NCI-H524 treated with DMSO at 0.1 percent for 48 hours (cell line): ENCODE data around the gene MYBL2.
A peak's percentile ranks its signal among the peaks of the same experiment; 100 is the strongest.

Source experiments
- DNase-seq: peaks from one replicate; lab custom pipeline; 2025; lab: John Stamatoyannopoulos, UW

The MYBL2 gene

DNA sequence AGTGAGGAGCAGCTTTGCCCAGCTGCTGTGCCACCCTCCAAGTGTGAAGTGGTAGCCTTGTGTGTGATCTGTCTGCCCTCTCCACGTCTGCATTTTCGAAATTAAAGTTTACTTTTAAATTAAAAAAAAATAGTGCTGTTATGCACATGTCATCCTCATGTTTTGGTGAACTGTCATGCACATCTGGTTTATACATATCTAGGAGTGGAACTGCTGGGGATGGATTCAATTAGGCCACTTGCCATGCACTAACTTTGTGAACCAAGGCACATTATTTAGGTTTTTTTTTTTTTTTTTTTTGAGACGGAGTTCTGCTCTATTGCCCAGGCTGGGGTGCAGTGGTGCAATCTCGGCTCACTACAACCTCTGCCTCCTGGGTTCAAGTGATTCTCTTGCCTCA is 56.3 kb downstream of the MYBL2 start:
- DNase-seq = no peak

DNA sequence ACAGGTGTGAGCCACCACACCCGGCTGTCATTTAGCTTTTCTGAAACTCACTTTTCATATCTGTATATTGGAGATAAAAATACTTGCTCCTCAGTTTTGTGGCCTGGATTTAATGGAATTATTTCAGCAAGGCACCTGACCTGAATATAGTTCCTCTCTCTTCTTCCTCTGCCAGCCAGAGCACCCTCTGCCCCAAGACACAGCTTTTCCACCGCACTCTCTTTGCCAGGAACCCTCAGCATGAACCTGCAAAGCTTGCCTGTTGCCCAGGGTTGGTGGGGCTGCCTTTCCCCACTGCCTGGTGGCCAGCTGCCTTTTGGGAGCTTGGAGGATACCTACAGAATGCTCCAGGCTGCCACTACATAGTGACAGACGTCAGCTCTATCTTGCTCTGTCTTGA is 56.8 kb downstream of the MYBL2 start:
- DNase-seq = no peak

DNA sequence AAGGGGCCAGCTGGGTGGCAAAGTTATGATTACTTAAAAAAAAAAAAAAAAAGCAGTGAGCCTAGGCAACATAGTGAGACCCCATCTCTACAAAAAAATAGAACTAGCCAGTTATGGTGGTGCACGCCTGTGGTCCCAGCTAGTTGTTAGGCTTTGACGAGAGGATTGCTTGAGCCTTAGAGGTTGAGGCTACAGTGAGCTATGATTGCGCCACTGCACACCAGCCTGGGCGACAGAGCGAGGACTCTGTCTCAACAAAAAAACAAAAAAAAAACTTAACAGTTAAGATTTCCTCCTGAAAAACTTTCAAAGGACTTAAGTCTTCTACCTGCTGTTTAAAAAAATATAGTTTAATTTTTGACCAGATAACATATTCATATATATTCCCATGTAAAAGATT is 57.5 kb downstream of the MYBL2 start:
- DNase-seq = no peak

DNA sequence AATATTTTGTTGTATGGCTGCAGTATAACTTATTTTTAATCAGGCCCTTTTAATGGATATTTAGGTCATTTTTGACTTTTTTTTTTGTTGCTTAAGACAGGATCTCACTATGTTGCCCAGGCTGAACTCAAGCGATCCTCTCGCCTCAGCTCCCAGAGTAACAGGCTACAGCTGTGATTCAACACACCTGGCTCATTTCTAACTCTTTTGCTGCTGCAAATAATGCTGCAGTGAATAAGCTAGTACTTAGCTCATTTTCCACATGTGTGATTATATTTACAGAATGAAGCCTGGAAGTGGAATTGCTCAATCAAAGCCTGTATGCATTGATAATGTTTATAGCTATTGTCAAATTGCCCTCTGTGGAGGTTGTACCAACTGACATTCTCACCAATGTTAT is 58.8 kb downstream of the MYBL2 start:
- DNase-seq = no peak

DNA sequence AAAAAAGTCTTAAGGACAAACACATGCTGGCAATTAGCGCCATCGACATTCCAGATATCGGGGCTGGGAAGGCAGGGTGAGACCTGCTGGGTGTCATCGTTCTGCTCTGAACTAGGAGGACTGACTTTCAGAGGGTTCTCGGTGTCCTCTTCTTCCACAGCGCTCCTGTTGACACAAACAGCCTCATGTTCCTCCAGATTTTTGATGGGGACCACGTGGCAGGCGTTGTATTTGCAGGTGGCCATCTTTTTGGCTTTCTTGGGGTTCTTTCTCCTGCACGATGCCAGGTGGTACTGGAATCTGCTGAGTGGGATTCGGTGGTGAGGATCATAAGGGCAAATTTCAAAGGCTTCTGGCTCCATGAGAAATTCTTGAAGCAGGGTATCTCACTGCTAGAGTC is 59.4 kb downstream of the MYBL2 start:
- no peak for DNase-seq

DNA sequence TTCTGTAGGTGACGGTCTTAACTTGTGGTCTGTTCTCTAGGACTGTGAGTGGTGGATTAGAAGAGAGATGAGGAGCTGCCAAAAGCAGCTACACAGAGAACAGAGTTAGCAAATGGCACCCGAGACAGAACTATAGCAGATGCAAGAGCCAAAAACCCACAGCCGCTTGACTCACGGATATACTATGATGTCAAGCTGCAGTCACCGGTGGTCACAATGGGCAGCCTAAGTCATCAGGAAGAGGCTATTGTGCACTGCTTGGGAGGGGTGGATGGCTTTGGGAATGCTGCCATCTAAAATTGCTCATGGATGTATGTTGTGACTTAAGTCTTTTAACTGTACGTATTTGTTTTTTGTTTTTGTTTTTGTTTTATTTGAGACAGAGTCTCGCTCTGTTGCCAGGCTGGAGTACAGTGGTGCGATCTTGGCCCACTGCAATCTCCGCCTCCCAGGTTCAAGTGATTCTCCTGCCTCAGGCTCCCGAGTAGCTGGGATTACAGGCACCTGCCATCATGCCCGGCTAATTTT is 60.0 kb downstream of the MYBL2 start, which contains the start of gene GTSF1L:
TSS of gene GTSF1L (minus strand) at position 192 of the 528 bp plus-strand sequence. CDS start 308 bp downstream, outside the sequence.
- DNase-seq = no peak

DNA sequence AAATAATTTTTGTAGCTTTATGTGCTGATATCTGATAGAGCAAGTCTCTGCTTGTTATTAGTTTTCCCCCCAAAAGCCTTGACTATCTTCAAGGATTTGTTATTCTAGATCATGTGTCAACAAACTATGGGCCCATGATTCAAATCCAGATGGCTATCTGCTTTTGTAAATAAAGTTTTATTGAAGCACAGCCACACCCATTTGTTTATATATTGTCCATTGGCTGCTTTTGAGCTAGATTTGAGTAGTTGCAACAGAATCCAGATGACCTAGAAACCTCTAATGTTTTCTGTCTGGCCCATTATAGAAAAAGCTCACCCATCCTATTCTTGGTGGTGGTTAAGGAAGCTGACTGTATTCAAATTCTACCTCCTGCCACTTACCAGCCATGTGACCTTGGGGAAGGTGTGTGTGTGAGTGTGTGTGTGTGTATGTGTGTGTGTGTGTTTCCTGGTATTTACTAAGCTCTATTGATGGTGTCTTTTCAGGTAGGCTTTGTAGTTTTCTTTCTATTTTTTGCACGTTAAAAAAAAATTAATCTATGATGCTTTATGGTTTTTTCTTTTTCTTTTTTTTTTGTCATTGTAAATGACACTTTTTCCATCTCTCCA is 61.2 kb downstream of the MYBL2 start:
- DNase-seq = no peak

DNA sequence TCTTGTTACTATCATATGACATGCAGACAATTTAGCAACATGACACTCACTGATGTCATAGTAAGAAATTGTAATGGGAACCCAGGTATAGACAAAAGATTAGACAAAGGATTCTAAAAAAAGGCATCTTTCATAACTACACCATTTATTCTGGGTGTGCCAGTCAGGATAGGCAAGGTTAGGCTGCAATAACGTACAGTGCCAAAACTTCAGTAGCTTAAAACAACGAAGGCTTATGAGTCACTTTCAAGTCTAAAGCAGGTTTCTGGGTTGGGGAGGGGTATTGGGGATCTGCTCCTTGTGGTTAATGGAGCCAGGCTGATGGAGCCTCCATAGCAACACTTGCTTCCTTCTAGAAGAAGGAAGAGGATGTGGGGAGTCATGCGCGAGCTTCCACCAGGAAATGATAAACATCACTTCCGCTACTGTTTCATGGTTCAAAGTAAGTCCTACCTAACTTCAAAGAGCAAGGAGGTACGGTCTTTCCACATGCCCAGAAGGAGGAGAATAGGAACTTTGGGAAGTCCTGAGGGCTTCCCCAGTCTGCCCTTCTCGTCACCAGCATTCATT is 61.9 kb downstream of the MYBL2 start:
- DNase-seq = no peak

DNA sequence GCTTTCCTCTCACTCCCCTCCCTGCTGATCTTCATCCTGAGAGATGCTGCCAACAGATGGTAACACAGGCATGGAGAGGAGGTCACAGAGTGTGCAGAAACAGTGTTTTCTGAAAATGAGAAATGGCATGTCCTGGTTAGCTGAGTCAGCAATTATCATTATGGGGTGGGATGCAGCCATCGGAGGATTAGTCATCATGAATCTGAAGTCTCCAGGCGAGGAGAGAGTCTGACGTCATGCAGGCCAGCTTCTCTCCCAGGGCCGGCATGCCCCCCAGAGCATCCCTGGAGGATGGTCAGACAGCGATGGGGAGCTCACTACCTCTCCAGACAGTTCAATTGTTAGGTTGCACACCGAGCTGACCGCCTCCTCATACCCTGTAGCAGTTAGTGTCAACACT is 64.6 kb downstream of the MYBL2 start:
- no peak for DNase-seq

DNA sequence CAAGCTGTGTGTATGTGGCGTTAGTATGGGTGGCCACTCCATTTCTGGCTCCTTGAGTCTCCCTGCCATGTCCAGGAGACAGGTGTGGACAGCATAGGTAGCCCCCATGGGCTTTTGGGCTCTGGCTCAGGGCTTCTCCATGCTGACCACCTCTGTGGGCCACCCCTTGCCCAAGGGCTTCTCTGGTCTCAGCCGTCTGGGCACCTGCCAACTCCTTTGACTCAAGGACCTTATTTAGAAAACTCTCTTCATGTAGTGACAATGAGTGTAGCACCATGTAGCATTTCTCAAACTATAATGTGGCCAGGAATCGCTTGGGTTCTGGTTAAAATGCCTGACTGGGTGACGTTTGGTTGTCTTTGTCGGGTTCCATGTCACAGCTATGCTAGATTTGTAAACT is 65.0 kb downstream of the MYBL2 start:
- no peak for DNase-seq

DNA sequence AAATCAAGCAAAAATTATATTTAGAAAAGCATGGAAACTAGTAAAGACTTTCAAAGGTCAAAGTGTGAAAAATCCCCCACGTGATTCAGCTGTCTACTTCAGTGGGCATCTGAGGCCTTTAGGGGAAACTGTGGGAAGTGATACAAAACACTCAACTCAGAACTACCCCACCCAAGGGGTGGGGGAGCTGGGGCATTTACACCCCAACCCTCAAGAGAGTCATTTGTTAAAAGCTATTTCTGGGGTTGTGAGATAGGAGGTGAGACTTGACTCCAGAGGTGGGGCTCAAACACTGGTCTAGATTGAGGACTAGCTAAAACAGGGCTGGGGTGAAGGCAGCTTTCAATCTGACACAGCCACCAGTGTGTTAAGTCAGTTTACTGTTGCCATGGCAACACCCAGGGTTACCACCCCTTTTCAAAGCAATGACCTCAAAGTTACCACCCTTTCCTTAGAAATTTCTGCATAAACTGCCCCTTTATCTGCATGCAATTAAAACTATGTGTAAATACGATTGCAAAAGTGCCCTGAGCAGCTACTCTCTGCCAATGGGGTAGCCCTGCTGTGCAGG is 69.8 kb downstream of the MYBL2 start:
- no peak for DNase-seq

DNA sequence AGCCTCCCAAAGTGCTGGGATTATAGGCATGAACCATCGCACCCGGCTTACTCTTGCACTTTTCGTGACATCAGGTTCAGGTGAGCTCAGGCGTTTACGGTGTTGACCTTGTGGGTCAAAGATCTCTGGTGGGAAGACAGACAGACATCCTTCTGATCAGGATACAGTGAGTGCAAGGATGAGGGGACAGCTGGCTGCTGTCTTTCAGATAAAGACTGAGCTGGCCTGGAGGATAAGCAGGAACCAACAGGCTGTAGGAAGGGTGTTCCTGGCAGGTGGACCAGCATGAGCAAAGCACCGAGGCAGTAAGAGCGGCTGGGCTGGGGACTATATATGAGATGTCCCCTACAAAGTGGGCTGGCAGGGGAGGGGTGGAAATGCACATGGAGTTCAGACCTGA is 71.0 kb downstream of the MYBL2 start:
- no peak for DNase-seq

DNA sequence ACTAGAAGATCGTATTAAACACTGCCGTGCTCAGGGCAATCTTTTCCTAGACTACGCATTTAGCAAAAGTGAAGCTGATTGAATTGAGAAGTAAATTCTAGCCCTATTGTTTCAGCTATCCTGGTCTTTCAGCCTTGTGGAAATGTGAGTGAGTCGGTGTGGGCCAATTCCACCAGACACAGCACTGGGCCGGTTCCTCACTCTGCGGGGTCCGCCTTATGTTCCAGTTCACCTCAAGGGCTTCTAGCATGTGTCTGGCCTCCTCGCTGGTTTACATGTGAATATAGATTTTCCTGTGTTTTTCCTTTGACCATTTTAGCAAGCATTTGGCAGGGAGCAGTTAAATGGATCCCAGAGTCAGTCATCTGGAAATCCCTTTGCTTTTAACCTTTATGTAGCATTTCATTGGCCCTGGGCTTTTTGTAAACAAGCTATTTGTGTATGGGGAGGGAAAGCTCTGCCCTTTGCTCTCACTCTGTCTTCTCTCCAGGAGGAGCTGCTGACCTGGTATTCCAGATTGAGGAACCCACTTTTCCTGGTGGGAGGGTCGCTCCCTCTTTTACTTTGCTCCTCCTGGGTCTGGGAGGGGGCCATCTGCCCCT is 72.3 kb downstream of the MYBL2 start:
- no peak for DNase-seq

DNA sequence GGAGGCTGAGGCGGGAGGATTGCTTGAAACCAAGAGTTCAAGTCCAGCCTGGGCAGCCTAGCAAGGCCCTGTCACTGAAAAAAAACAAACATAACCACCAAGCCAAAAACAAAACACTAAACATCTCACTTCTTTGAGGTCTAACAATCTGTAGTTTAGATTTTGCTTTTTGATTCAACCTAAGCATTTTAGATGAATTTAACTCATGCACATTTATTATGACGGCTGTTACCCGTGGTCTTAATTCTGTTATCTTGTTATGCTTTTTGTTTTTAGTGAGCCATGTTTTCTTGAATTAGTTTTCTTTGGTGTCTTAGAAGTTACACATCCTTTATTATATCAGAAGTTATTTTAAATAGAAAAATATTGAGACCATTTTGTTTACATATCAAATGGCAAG is 73.7 kb downstream of the MYBL2 start:
- no peak for DNase-seq

DNA sequence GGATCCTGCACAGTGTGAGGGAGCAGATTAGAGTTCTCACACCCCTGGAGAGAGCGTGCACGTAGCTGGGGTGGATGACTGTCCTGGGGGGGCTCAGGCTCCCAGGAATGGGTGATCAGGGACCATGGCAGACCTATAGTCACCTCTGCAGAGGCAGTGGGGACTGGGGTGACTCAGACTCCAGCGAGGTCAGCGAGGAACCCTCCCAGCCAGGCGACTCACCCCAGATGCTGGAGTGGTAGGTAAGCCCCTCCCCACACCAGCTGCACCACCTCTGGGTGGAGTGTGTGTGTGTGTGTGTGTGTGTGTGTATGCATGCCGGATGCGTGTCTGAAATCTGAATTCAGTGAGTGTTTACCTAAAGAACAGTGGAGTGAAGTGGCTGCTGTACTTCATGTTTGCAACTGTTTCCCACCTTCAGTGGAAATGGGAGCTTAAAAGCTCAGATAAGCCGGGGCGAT is 77.3 kb downstream of the MYBL2 start:
- no peak for DNase-seq

DNA sequence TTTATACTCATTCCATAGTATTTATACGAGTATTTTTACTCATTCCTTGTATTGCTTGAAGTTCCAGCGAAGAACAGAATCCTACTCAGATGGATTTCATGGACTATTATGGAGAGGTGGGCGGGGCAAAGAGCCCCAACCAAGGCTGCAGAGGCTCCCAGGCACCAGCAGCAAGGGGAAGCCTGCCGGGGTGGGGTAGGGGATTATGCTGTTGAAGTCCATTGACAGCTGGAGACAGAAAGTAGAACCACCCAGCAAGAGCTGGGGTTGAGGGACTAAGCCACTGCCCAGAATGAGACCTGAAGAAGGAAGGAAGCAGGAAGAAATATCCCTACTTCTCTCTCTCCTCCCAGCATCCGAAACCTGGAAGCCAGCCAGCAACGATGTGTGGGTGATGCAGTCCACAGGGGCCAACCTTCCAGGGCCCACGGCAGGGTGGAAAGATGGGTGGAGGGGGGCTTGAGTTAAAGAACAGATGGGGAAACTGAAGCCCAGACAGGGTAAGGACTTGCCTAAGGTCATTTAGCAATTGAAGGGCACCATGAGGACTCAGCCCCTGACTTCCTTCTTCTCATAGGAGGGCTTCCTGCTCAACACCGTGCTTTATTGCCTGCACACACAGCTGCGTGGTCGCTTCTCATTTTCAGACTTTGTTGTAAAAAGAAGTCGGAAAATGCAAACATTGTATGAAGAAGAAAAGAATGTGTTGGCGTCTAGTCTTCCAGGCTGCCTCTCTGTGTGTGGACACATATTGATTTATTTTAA is 78.2 kb downstream of the MYBL2 start:
- DNase-seq = peak; percentile 66

DNA sequence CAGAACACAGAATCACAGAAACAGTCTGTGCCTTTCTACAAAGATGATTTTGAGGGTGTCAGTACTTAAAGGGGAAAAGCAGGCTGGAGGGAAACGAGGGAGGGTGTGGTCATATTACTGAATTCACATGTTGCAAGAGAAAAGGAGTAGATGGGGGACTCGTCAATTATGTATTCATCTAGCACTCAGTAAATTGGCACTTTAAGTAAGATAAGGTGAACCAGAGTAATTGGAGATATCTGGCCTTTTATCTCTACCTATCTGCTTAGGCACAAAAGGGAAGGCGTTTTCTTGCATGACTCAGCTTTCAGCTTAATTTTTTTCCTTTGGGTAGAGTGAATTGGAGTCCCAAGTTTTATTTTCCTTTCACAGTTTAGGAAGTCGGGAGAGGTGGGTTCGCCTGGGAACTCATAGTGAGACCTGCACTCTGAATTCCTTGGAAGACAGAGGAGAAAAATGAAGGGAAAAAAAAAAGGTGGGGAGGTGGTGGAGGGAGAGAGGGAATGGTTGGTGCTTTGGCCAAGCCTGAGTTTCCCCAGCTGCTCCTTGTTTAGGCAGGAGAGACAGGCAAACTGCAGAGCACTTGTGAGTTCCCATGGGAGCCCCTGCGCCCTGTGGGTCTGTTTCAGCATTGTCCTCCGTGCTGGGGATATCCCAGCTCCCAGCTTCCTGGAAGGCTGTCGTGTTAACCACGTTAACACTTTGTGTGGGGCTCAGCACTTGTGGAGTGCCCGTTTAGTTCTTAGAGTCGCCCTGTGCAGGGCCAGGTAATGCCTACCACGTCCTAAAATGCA is 79.6 kb downstream of the MYBL2 start:
- no peak for DNase-seq

DNA sequence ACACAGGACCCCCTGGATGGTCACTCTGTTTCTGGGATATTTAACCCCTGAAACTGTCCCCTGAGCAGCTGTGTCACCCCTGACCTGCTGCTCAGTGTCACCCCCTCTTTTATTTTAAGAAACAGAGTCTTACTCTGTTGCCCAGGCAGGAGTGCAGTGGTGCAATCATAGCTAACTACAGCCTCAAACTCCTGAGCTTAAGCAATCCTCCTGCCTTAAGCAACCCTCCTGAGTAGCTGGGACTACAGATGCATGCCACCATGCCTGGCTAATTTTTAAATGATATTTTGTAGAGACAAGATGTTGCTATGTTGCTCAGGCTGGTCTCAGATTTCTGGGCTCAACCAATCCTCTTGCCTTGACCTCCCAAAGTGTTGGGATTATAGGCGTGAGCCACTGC is 81.4 kb downstream of the MYBL2 start:
- DNase-seq = no peak

DNA sequence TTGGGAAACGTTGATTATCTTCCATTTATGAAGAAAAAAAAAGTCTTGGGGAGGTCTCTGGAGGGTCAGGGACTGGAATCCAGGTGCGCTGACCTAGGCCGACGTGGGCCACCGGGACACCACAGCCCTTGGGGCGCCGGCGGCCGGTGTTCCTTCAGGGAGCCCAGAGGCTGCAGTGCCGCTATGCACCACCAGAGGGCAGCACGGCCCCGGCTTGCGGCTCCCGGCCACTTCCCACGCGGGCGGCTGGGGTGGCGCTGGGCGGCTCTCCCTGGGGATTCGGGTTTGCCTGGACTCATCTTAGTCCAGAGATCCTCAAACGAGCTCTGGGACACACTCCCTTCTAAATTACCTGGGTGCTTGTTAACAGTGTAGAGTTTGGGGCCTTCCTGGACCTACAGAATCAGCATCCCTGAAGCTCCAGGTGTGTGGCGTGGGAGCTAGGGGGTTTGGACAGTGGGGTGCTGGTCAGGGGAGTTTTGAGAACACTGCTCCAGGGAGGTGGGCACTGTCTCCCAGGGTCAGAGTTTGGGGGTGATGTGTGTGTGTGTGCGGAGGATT is 82.9 kb downstream of the MYBL2 start:
- DNase-seq = no peak

DNA sequence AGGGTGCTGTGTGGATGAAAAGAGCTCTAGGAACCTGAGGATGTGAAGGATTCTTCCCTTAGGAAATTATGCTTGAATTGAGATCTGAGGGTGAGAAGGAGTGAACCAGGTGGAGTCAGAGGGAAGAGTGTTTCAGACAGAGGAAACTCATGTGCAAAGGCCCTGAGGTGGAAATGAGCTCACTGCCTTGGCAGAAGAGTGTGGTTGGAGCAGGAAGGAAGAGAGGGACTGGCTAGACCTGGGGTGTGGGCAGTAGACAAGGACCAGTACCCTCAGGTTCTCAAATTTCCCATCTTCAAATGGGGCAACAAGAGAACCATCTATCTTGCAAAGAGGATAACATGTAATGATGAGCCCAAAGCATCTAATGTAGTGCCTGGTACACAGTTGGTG is 83.9 kb downstream of the MYBL2 start:
- DNase-seq = no peak
